ENCODE measurements around the gene GABRB1.

GABRB1 gene

DNA sequence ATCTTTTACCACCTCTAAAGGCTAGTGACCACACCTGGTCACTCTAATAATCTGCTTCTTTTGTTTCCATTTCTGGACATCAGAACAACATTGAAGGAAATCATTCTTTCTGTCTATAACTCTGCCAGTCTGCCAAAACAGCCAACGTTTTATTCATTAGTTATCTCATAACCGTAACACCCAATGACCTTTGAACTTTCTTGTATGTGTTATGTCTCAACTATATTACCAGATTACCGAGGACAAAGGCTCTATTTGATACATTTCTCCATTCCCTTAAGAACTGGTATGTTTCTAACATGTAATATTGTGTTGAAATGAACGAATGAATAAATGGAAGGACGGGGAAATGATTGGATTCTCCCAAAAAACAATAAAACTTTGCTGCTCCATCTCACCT, 152.7 kb downstream of the GABRB1 start:
- no peak overlapping the region for H3K27ac ChIP-seq (ENCODE audit: low read length)
- no peak overlapping the region for H3K4me2 ChIP-seq (ENCODE audit: low read depth, low read length)
- H2AFZ ChIP-seq (ENCODE audit: low read length): no peak overlapping the region
- H3K4me3 ChIP-seq (ENCODE audit: low read length): no peak overlapping the region
- no peak overlapping the region for H3K9ac ChIP-seq (ENCODE audit: low read length)
- H4K20me1 ChIP-seq (ENCODE audit: insufficient read depth, low read length): no peaks in the 10 kb centered on the region
- H3K4me1 ChIP-seq (ENCODE audit: low read length): peaks cover 3% of the 10 kb centered on the region; the same call in 1 of the 2 replicates
- H3K9me3 ChIP-seq (replicated peaks; ENCODE audit: insufficient read depth, low read length): no peaks in the 10 kb centered on the region
- TF ChIP-seq, protein P1, sequence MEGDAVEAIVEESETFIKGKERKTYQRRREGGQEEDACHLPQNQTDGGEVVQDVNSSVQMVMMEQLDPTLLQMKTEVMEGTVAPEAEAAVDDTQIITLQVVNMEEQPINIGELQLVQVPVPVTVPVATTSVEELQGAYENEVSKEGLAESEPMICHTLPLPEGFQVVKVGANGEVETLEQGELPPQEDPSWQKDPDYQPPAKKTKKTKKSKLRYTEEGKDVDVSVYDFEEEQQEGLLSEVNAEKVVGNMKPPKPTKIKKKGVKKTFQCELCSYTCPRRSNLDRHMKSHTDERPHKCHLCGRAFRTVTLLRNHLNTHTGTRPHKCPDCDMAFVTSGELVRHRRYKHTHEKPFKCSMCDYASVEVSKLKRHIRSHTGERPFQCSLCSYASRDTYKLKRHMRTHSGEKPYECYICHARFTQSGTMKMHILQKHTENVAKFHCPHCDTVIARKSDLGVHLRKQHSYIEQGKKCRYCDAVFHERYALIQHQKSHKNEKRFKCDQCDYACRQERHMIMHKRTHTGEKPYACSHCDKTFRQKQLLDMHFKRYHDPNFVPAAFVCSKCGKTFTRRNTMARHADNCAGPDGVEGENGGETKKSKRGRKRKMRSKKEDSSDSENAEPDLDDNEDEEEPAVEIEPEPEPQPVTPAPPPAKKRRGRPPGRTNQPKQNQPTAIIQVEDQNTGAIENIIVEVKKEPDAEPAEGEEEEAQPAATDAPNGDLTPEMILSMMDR (IDR thresholded peaks at IDR 0.05; ENCODE audit: low read length): no peak
- TF ChIP-seq EZH2phosphoT487 (IDR thresholded peaks at IDR 0.05; ENCODE audit: low read length) (no peak), EZH2 (optimal IDR thresholded peaks at IDR 0.05; ENCODE audit: low read depth, low read length) (no peak)
- H3K79me2 ChIP-seq (ENCODE audit: low read length): no peaks in the 10 kb centered on the region
- H3K27me3 ChIP-seq (replicated peaks; ENCODE audit: insufficient read depth, low read length): no peaks in the 10 kb centered on the region
- no peak for DNase-seq
- H3K9me2 ChIP-seq (replicated peaks; ENCODE audit: insufficient read depth, low read length): no peaks in the 10 kb centered on the region
- no peaks in the 10 kb centered on the region for H3F3A ChIP-seq (ENCODE audit: insufficient read depth, low read length)
- no peaks in the 10 kb centered on the region for H3K36me3 ChIP-seq (replicated peaks; ENCODE audit: insufficient read depth, low read length)

DNA sequence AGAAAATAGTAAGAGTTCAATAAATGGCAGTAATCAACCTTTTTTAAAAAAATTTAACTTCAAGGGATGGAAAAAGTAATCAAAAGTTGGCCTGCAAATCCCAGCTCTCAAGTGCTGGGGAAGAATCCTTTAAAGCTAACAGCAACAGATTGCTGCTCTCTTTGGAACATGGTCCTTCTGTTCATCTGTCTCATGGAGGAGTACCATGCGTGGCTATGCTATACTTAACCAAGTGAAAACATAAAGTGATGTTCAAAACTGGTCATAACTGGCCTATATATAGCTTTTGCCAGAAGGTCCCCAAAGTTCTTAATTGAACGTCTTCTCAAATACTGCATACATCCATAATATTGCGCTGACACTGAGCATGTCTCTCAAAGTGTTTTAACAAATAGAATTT, 154.4 kb downstream of the GABRB1 start:
- Histone ChIP-seq H3K27me3 (replicated peaks; ENCODE audit: insufficient read depth, low read length) (no peaks in the 10 kb centered on the region), H3K9ac (ENCODE audit: low read length) (no peak overlapping the region), H4K20me1 (ENCODE audit: insufficient read depth, low read length) (no peaks in the 10 kb centered on the region), H3K4me1 (ENCODE audit: low read length) (no peaks in the 10 kb centered on the region), H3F3A (ENCODE audit: insufficient read depth, low read length) (no peaks in the 10 kb centered on the region), H3K79me2 (ENCODE audit: low read length) (no peaks in the 10 kb centered on the region), H3K9me2 (replicated peaks; ENCODE audit: insufficient read depth, low read length) (no peaks in the 10 kb centered on the region), H3K36me3 (replicated peaks; ENCODE audit: insufficient read depth, low read length) (no peaks in the 10 kb centered on the region), H3K9me3 (replicated peaks; ENCODE audit: insufficient read depth, low read length) (no peaks in the 10 kb centered on the region), H3K4me2 (ENCODE audit: low read depth, low read length) (no peak overlapping the region), H3K4me3 (ENCODE audit: low read length) (no peak overlapping the region), H3K27ac (ENCODE audit: low read length) (no peak overlapping the region), H2AFZ (ENCODE audit: low read length) (no peak overlapping the region)
- TF ChIP-seq EZH2 (optimal IDR thresholded peaks at IDR 0.05; ENCODE audit: low read depth, low read length) (no peak), EZH2phosphoT487 (IDR thresholded peaks at IDR 0.05; ENCODE audit: low read length) (no peak)
- TF ChIP-seq, protein P1 (IDR thresholded peaks at IDR 0.05; ENCODE audit: low read length): no peak
- DNase-seq: no peak

DNA sequence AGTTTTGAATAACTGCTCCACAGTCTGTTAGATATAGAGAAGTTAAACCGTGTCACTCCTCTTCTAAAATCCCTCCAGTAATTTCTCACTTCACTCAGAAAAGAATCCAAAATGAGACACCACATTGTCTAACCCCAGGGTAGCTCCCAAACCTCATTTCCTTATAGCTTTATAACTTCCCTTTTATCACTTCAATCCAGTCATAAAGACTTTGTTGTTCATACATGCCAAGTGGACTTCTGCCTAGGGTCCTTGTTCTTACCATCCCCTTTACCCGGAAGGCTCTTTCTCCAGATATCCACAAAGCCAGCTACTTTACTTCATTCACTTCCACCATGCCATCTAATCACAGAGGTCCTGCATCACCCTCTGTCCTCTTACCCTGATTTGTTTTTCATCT, 156.2 kb downstream of the GABRB1 start:
- Histone ChIP-seq H3K27me3 (replicated peaks; ENCODE audit: insufficient read depth, low read length) (no peaks in the 10 kb centered on the region), H3K9ac (ENCODE audit: low read length) (no peak overlapping the region), H3K9me2 (replicated peaks; ENCODE audit: insufficient read depth, low read length) (no peaks in the 10 kb centered on the region), H3K27ac (ENCODE audit: low read length) (no peak overlapping the region), H4K20me1 (ENCODE audit: insufficient read depth, low read length) (no peaks in the 10 kb centered on the region), H3K4me1 (ENCODE audit: low read length) (no peaks in the 10 kb centered on the region), H2AFZ (ENCODE audit: low read length) (no peak overlapping the region), H3K9me3 (replicated peaks; ENCODE audit: insufficient read depth, low read length) (no peaks in the 10 kb centered on the region), H3K79me2 (ENCODE audit: low read length) (no peaks in the 10 kb centered on the region), H3K4me3 (ENCODE audit: low read length) (no peak overlapping the region), H3K4me2 (ENCODE audit: low read depth, low read length) (no peak overlapping the region), H3F3A (ENCODE audit: insufficient read depth, low read length) (no peaks in the 10 kb centered on the region), H3K36me3 (replicated peaks; ENCODE audit: insufficient read depth, low read length) (no peaks in the 10 kb centered on the region)
- no peak for DNase-seq
- TF ChIP-seq EZH2 (optimal IDR thresholded peaks at IDR 0.05; ENCODE audit: low read depth, low read length) (no peak), EZH2phosphoT487 (IDR thresholded peaks at IDR 0.05; ENCODE audit: low read length) (no peak)
- TF ChIP-seq, protein P1 (IDR thresholded peaks at IDR 0.05; ENCODE audit: low read length): no peak
